HG02938 (cell line): ENCODE measurements around the gene KCNE2.

Source experiments
- ATAC-seq: cut with Tn5 transposase; IDR thresholded peaks from one replicate; pipeline ENCODE4 v1.9.1; 2021; ENCODE audit warnings: mild to moderate bottlenecking, moderate library complexity; ENCODE audit not compliant: unreplicated experiment

The KCNE2 gene

DNA sequence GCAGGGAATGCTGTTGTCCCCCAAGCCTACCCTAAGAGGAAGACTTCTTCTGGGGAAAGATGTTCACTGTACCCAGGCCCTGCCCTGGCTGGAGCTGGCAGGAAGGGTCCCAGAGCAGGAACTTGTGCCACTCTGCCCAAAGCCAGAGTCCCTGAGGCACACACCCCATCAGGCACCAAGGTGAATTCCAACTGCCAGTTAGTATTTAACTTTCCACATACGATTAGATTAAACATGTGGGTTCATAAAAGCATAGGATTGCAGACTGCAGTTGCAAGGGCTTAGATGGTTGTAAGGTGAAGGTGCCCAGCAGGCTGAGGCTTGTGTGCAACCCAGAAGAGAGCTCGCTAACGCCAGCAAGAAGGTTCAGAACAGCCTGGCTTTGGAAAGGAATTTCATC, at the start of gene KCNE2:
TSS of gene KCNE2 (plus strand) at position 274 of the 400 bp plus-strand sequence. CDS start 6,473 bp downstream, outside the sequence.
- ATAC-seq, result no peak

GRCh38 chr21:34319585-34319984, 44.2 kb upstream of the KCNE2 start:
- ATAC-seq, result no peak

DNA sequence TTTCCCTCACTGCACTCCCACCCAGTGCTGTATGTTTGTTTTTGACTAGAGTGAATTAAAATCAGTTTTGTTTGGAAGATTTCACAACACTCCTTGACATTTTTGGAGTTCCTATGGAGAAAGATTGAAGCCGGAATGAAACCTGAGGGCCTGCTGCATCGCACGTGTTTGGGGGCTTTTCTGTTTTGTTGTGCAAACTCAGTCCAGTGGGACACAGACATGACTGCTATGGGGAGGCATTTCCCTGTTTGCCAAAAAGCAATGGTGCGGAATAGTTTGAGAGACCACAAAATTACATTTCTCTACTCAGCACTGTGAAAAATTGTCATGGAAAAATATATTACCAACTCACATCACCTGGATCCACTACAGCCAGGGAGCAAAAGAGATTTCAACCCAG, 43.8 kb upstream of the KCNE2 start:
- ATAC-seq, result no peak

DNA sequence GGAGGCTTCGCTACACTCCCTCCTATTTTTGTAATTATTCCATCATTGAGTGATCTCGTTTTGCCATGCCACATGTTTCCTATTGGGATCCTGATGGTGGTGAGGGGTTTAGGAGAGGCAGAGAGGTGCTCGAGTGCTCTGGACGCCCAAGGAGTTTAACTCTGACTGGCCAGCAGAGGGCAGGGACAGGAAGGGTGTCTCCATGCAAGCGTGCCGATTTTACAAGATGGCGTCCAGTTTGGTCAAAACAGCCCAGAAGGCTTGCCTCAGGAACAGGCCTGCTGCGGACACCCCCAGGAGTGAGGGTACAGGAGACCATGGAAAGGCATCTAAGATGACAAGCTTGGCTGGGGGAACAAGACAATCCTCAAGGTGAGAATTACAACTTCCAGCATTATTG, 33.8 kb upstream of the KCNE2 start:
- no peak for ATAC-seq

- ATAC-seq, result no peak
These were observed 32.1 kb upstream of the KCNE2 start for GRCh38 chr21:34331726-34332125.

- ATAC-seq, result no peak
These were observed 31.5 kb upstream of the KCNE2 start for GRCh38 chr21:34332347-34332746.

DNA sequence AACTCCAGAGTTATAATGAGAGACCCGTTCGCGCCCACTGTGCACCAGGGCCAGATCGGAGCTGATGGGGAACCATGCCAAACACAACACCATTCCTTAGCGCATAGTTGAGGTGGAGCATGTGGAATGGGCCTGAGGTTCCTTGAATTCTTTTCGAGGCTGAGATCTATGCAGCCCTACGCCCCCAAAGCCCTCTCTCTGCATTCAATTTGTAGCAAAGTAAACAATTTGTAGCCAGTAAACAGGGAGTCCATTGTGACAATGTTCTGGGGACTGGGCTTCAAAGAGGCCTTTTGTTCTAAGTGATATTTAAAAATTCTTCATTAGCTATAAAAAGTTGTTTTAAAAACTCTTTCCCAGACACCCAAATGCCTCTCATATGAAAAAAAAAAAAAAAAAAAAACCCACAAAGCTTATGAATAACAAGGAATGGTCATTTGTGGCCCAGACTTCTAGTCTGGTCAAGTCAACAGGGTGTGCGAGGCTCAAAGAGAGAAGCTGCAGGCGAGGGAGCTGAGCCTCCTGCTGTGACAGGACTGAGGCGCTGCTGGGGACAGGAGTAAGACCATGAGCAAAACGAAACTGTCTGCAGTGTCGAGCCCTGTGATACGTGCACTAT, 30.6 kb upstream of the KCNE2 start:
- no peak for ATAC-seq

DNA sequence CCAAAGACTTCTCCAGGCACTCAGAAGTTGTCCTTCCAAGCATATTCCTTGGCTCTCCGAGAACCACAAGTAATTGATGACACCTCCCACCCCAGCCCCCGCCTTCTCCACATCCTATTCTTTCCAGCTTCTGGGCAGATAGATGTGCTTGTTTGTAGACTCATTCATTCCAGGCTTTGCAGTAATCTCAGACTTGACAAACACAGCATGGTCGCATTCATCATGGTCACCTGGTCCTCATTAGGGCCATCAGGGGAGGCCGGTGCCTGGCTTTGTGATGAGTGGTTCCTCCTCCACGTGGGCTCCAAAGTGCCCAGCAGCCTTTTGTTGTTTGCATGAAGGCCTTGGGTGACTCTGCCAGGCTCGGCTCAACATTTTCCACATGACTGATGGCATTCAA, 28.5 kb upstream of the KCNE2 start:
- no peak for ATAC-seq

GRCh38 chr21:34336245-34336644, 27.6 kb upstream of the KCNE2 start:
- no peak for ATAC-seq

DNA sequence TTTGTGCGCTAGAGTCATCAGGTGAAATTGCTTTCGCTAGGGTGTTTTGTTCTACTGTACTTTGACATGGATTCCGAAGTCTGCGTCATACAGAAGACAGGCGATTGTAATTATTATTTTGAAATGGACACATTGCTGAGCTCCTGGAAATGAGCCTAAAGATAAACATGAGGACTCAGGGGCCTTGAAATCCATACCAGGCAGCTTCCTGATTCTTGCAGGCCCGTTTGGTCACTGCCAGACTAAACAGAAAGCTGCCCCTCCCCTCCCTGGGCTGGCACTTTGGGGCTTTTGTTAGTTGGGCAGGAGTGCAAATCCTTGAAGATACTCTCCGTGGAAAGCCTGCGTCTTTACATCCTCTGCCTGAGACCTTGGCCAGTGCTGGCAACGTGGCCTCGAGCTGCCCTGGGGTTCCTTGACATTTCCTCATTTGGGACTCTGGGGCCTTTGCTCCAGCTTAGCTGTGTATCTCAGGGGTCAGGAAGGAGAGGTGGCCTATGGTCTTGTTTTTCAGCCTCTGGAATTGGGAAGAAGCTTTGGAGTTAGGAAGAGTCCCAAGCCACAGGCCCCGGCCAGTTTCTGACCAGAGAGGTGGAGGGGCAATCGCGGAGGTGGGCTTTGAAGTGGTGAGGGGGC, 26.9 kb upstream of the KCNE2 start:
- no peak for ATAC-seq

DNA sequence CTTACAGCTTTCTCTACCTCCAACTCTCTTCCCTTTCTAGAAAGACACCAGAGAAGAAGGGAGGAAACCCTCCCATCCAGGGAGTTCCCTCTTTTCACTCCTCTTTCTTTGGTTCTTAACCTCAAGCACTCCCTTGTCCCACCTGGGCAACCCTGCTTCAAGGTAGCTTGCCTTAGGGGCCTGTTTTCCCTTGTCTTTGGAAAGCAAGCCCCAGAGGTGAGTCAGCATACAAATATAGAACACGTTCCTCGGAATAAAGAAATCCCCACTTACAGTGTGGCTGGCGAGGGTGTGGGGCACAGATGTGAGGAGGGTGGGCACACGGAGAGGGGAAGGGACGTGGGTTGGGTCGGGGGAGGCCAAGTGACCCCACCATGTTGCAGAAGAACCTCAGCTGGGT, 26.1 kb upstream of the KCNE2 start:
- no peak for ATAC-seq

- ATAC-seq, result no peak
These were observed 25.6 kb upstream of the KCNE2 start for GRCh38 chr21:34338226-34338625.

GRCh38 chr21:34340061-34340460, 23.7 kb upstream of the KCNE2 start:
- ATAC-seq, result no peak

DNA sequence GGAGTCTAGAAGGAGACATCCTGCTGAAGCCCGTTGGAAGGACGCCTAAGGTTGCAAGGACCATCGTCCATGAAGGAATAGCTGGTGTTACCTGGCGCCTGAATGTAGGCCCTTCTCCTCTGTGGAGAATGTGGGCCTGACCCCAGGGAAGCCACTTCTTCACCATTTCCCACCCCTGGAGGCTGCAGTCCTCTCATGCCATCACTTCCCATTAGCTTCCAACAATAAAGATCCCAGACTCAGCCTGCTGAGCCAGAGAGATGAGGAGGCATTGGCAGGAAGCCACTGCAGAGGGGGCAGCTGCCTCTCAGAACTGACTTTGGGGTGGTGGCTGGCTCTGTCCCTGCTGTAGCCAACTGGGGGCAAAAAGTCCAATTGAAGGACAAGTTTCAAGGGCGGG, 21.3 kb upstream of the KCNE2 start:
- no peak for ATAC-seq

GRCh38 chr21:34343347-34343746, 20.5 kb upstream of the KCNE2 start:
- ATAC-seq, result no peak

DNA sequence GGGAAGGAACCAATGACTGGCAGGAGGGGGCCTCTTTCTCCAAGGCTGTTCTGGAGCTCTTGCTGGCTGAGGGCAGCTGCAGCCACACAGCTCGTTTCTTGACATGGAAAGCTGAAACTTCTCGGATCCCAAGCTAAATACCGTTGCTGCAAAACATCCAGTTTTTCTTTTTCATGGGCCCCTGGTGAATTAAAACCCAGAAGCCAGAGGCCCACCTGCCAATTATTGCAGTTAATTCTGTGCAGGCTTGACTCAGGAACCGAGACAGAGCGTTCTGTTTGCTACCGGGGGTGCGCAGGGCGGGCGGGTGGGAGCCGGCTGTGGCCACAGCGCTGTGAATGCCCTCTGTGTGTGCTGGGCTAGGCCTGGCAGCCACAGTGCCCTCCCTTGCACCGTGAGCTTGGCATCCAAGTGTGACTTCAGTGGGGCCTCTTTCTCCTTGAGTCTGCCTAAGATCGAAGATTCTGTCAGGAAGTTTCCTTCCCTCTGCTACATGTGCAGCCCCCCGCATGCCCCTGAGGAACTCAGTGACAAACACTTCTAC, 19.9 kb upstream of the KCNE2 start:
- ATAC-seq, result no peak

DNA sequence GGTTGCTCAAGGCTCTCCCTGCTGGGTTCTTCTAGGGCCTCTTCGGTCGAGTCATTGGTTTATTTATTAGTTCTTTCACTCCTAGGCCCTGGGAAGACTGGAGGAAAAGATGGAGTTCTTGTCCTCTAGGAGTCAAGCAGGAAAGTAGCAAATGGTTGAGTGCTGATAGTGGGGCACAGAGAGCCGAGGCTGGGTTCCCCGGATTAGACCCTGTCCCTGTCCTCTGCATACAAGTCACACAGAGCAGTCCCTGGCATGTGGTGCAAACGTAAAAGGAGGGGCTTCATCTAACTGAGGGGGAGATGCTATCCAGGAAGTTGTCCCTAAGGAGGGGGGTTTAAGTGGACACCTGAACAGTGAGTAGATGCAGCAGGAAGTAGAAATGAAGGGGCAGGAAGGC, 19.2 kb upstream of the KCNE2 start:
- ATAC-seq, result no peak

DNA sequence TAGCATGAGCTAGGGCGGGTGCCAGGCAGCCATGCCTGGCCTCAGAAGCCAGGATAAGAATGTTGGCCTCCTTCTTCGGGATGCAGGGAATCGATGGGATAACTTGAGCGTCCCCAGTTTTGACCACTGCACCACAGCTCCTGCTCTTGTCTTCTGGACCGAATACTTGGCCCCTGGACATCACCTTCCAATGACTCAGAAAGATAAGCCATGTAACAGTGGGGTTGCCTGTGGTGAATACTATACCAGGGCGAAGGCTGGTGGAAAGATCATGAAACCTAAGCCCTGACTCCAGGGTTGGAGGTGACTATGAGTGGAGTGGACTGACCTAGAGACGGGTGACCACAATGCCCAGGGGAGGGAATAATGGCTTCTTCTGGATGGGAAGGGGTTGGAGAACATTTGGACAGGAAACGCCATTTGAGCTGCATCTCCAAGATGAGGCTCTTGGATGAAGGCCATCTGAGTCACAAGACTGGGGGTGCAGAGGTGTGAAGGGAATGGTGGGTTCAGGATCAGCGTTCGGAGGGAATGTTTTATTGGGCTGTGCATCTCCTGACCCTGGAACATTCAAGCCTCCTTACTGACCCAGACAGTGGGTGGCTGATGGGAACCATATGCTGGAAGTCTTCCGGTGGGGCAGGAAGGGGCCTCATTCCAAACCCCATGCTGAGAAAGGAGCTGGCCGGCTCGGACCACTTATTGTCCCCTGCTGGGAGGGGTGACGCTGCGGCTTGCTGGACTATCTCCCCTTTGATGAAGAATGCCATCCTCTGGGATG, 18.5 kb upstream of the KCNE2 start:
- ATAC-seq, result no peak

DNA sequence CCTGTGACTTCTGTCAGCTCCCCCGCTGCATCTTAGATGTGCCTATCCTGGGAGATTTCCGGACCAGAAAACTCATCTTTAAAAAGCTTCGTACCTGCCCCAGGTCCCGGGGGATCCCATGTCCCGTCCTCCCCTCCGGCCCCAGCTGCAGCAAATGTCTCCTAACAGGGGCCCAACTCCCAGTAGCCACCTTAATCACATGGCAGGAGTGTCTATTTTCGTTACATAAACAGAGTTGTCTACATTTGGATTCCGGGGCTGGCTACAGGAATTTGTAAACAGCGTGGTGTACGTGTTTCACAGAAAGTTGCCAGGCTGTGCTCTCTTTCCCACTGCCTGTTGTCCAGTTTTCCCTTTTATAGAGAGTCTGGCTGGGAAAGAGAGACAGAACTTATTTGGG, 17.9 kb upstream of the KCNE2 start:
- no peak for ATAC-seq

- ATAC-seq, result no peak
These were observed 14.8 kb upstream of the KCNE2 start for GRCh38 chr21:34348890-34349519.

DNA sequence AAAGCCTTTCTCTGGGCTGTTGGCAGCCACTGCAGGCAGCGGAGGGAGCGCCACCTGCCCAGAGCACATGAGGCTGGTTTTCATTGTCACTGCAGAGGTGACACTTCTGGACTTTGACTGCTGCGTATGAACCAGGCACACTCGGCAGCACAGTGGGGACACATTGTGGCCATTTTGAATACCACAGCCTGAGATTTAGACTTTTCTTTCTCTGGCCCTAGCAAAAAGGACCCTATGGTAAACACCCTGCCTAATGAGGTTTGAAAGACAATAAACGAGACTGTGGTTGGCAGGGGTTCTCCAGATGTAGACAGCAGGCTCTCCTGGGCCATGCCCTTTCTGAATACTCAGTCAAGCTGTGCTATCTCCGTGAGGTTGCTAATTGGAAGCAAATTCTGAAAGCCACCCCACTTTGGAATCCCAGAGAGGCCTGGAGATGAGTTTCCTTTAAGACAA, 12.0 kb upstream of the KCNE2 start:
- ATAC-seq, result peak; percentile 76
